GM12878 (cell line): Measurements from ENCODE around the gene COTL1. TPM values are rescaled to one million over a fixed set of nuclear protein-coding genes. Genes with fewer than 3 reads are reported as not detected.

Experiments
- ATAC-seq: fragments of 200-7000 bp; cut with Tn5 transposase; 3 replicates; pipeline ENCODE4 v1.9.1; 2020; ENCODE audit warnings: mild to moderate bottlenecking, moderate library complexity
- BruUV-seq: library from RNA; stranded (reverse); fragments of 400-500 nt; replicated peaks from 2 replicates; lab custom pipeline; 2021; lab: Mats Ljungman, UMichigan
- CTCF ChIA-PET: fragments of 300-600 bp; sonication (Branson Sonifier 250); formaldehyde crosslinking; extraction: SDS; loops from one replicate; lab custom pipeline; 2021; ENCODE audit warnings: inconsistent platforms; lab: Yijun Ruan, JAX
- POLR2A ChIA-PET: fragments of 350-600 bp; formaldehyde crosslinking; extraction: SDS; loops from one replicate; lab custom pipeline; 2021; ENCODE audit warnings: inconsistent platforms; lab: Charles Lee
- RAD21 ChIA-PET: fragments of 300-600 bp; sonication (Branson Sonifier 250); formaldehyde crosslinking; loops from one replicate; lab custom pipeline; 2023; ENCODE audit warnings: antibody characterized with exemption; ENCODE audit not compliant: unreplicated experiment; lab: Charles Lee
- SMC1A ChIA-PET: fragments of 300-600 bp; sonication (Branson Sonifier 250); formaldehyde crosslinking; loops from one replicate; lab custom pipeline; 2023; ENCODE audit not compliant: unreplicated experiment, uncharacterized antibody; lab: Charles Lee
- DNase-seq: peaks from one replicate; pipeline ENCODE4 v3.0.0-alpha.2; 2011; ENCODE audit warnings: low read depth, low spot score
- FAIRE-seq: peaks from 3 replicates; lab custom pipeline; 2011; peaks lifted over from hg19 to GRCh38; lab: Jason Lieb, UNC
- H2AFZ ChIP-seq: 2 replicates; pipeline ENCODE4 v1.6.0; 2011; ENCODE audit warnings: low read depth, low read length, control low read depth; ENCODE audit not compliant: control insufficient read depth
- H3K27ac ChIP-seq: 2 replicates; pipeline ENCODE4 v1.5.1; 2011; ENCODE audit warnings: control low read depth; ENCODE audit not compliant: control insufficient read depth, insufficient read depth
- H3K27me3 ChIP-seq, 2 experiments: replicated peaks in 1 of 2; 2 replicates each; pipeline versions ENCODE4 v1.6.0 to v1.6.1; 2011; ENCODE audit warnings: low read length in 1 of 2; ENCODE audit not compliant: control insufficient read depth in 2 of 2, insufficient read depth in 2 of 2
- H3K36me3 ChIP-seq, 2 experiments: 2 replicates each; pipeline ENCODE4 v1.5.1; 2011; ENCODE audit warnings: low read length in 1 of 2; ENCODE audit not compliant: control insufficient read depth in 2 of 2, insufficient read depth in 2 of 2
- H3K4me1 ChIP-seq: 2 replicates; pipeline ENCODE4 v1.6.1; 2011; ENCODE audit warnings: mild to moderate bottlenecking, low read length, moderate library complexity, mixed read lengths; ENCODE audit not compliant: control insufficient read depth, insufficient read depth
- H3K4me2 ChIP-seq: 2 replicates; pipeline ENCODE4 v1.6.0; 2011; ENCODE audit warnings: control low read depth; ENCODE audit not compliant: control insufficient read depth, insufficient read depth
- H3K4me3 ChIP-seq: fragments of 200-600 bp; sonication (generic); 2 replicates; pipeline ENCODE4 v1.5.1; 2016
- H3K79me2 ChIP-seq: 2 replicates; pipeline ENCODE4 v1.6.0; 2011; ENCODE audit warnings: low read length; ENCODE audit not compliant: control insufficient read depth, insufficient read depth
- H3K9ac ChIP-seq: 2 replicates; pipeline ENCODE4 v1.8.0; 2011; ENCODE audit warnings: low read length, control low read depth, mixed read lengths; ENCODE audit not compliant: control insufficient read depth, insufficient read depth
- H3K9me3 ChIP-seq: replicated peaks from 3 replicates; pipeline ENCODE4 v1.5.1; 2011; ENCODE audit warnings: mild to moderate bottlenecking, low read length; ENCODE audit not compliant: control insufficient read depth, insufficient read depth
- H4K20me1 ChIP-seq: 2 replicates; pipeline ENCODE4 v1.6.0; 2011; ENCODE audit not compliant: control insufficient read depth, insufficient read depth
- CHD2 ChIP-seq: IDR thresholded peaks from 2 replicates; pipeline ENCODE4 v1.6.1; 2011; ENCODE audit warnings: low read depth, low read length, improper control_type of control experiment, borderline replicate concordance
- EED ChIP-seq: sonication (generic); IDR thresholded peaks from 2 replicates; pipeline ENCODE4 v1.6.1; 2016; ENCODE audit warnings: antibody characterized with exemption, low read depth
- KLF5 ChIP-seq: fragments of 450-650 bp; IDR thresholded peaks from 2 replicates; pipeline ENCODE4 v1.6.1; 2014; ENCODE audit warnings: mild to moderate bottlenecking; ENCODE audit not compliant: partially characterized antibody
- MXI1 ChIP-seq: fragments of 150-350 bp; IDR thresholded peaks from 2 replicates; pipeline ENCODE4 v1.6.1; 2011; ENCODE audit warnings: low read depth, mild to moderate bottlenecking, inconsistent platforms, low read length, improper control_type of control experiment
- NBN ChIP-seq: fragments of 450-650 bp; IDR thresholded peaks from 2 replicates; pipeline ENCODE4 v1.6.1; 2016
- NR2F1 ChIP-seq: fragments of 450-650 bp; conservative IDR thresholded peaks from 2 replicates; pipeline ENCODE4 v1.6.1; 2017; ENCODE audit warnings: mild to moderate bottlenecking
- PRDM15 ChIP-seq: fragments of 450-650 bp; formaldehyde crosslinking; IDR thresholded peaks from 2 replicates; pipeline ENCODE4 v1.4.0; 2020; ENCODE audit warnings: mild to moderate bottlenecking, moderate library complexity
- RB1 ChIP-seq: fragments of 450-650 bp; formaldehyde crosslinking; IDR thresholded peaks from 2 replicates; pipeline ENCODE4 v1.6.1; 2017; ENCODE audit warnings: mild to moderate bottlenecking, borderline replicate concordance
- SMAD1 ChIP-seq: fragments of 450-650 bp; IDR thresholded peaks from 2 replicates; pipeline ENCODE4 v1.6.1; 2018; ENCODE audit warnings: mild to moderate bottlenecking, low read depth; ENCODE audit not compliant: partially characterized antibody
- SMC3 ChIP-seq: IDR thresholded peaks from 2 replicates; pipeline ENCODE4 v1.6.1; 2011; ENCODE audit warnings: low read length, improper control_type of control experiment, borderline replicate concordance
- STAT1 ChIP-seq: fragments of 450-650 bp; conservative IDR thresholded peaks from 2 replicates; pipeline ENCODE4 v1.6.1; 2014; ENCODE audit warnings: antibody characterized with exemption, mild to moderate bottlenecking
- ZBTB11 ChIP-seq: fragments of 450-650 bp; formaldehyde crosslinking; IDR thresholded peaks from 2 replicates; pipeline ENCODE4 v1.5.0; 2022; ENCODE audit warnings: mild to moderate bottlenecking, missing genetic modification characterization
- ZNF24 ChIP-seq: fragments of 450-650 bp; IDR thresholded peaks from 2 replicates; pipeline ENCODE4 v1.6.1; 2017; ENCODE audit warnings: antibody characterized with exemption, mild to moderate bottlenecking
- WGBS: methylation state at CpG from one replicate; pipeline ENCODE4 v1.1.6; 2016; ENCODE audit warnings: low lambda C conversion rate; ENCODE audit not compliant: insufficient replicate concordance, insufficient coverage; ENCODE audit errors: missing lambda C conversion rate; 5-methylcytosine and 5-hydroxymethylcytosine counted together
- in situ Hi-C: fragments of 300-500 bp; cut with MboI; formaldehyde crosslinking; loops from 9 replicates; pipeline ENCODE4 v1.14.3; 2018; ENCODE audit warnings: mixed read lengths
- intact Hi-C: fragments of 100-400 bp; cut with micrococcal nuclease; formaldehyde crosslinking; loops from one replicate; pipeline ENCODE4 v1.14.2; 2022; ENCODE audit not compliant: unreplicated experiment
- polyA plus RNA-seq, 11 experiments: library from polyadenylated mRNA; depleted of rRNA in 4 of 11; unstranded in 6 of 11; stranded (reverse) in 5 of 11; fragments of >200 nt; fragmentation: Nextera tagmentation in 4 of 11; fragmentation: Illumina TruSeq in 1 of 11; extraction: Ambion mirVana in 4 of 11; extraction: Trizol in 1 of 11; gene quantifications; 1 replicate in 1 of 11; 2 replicates in 10 of 11; pipeline versions ENCODE4 v1.2.1 to v1.2.3, GENCODE V29; 2011 to 2016; ENCODE audit warnings: inconsistent platforms in 2 of 11, missing spikeins in 2 of 11, low read depth in 1 of 11
- total RNA-seq, 4 experiments: library from RNA; depleted of rRNA in 3 of 4; stranded (reverse); fragments of >200 nt in 3 of 4; fragmentation: Illumina TruSeq in 1 of 4; extraction: Trizol in 1 of 4; gene quantifications; 2 replicates each; pipeline versions ENCODE4 v1.2.1 to v1.2.3, GENCODE V29; 2013 to 2021
- TF ChIP-seq, protein P1 (sequence below): fragments of 450-650 bp; formaldehyde crosslinking; IDR thresholded peaks from 2 replicates; pipeline ENCODE4 v1.4.0; 2022; ENCODE audit warnings: mild to moderate bottlenecking, moderate library complexity

The COTL1 gene
- total and polyA plus RNA-seq, 10 of the 15 experiments (the other 5 are each of a cell fraction or from before 2014, with no cell fraction given), result 140 to 894 (median 330) TPM

DNA sequence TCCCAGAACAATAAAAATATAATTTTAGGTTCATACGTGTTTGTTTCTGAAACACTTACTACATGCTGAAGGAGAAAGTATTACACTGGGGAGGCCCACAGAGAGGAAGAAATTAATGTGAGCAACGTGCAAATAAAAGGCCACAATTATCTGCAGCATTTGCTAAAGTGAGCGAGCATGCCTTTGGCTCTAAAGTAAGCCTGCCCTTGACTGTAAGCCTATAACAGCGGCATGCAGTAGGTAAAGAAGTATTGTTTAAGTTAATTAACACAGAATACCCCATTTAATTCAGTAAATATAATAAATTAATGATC, 13.2 kb upstream of the COTL1 start:
- no peak for DNase-seq
- CTCF ChIA-PET, result interaction anchor here (0.8 to 1.7 kb wide), 5 partner anchors 8 to 125 kb away, joined by 3 to 8 read pairs (median 4); no protein-coding TSS in a partner anchor
- H3K4me1 ChIP-seq, result peaks cover 29% of the 10 kb centered on the region
- intact Hi-C loops (no loop called here), in situ Hi-C loops (loop anchor here (25.0 kb wide), 1 partner anchor 331 kb away; no protein-coding TSS in a partner anchor)
- H3K9me3 ChIP-seq, result no peaks in the 10 kb centered on the region
- no peaks in the 10 kb centered on the region for H3K27me3 ChIP-seq
- RAD21 ChIA-PET, result interaction anchor here (1.0 to 1.5 kb wide), 2 partner anchors 33 to 95 kb away, joined by 4 to 5 read pairs; no protein-coding TSS in a partner anchor
- 26% methylated on average over 4 of the region's 4 CpGs for whole genome bisulfite sequencing
- SMC1A ChIA-PET, result interaction anchor here (1.0 to 3.9 kb wide), 2 partner anchors 8 to 95 kb away, joined by 8 to 21 read pairs; no protein-coding TSS in a partner anchor
- no peak for FAIRE-seq
- no peak overlapping the region for H3K4me3 ChIP-seq
- H2AFZ ChIP-seq, result no peak overlapping the region
- POLR2A ChIA-PET, result interaction anchor here (0.6 kb wide), 1 partner anchor 11 kb away, joined by 3 read pairs; no protein-coding TSS in a partner anchor
- no peaks in the 10 kb centered on the region for H3K36me3 ChIP-seq
- no TSS peak for BruUV-seq
- no peaks in the 10 kb centered on the region for H4K20me1 ChIP-seq
- H3K79me2 ChIP-seq, result no peaks in the 10 kb centered on the region
- H3K9ac ChIP-seq, result no peak overlapping the region
- ATAC-seq, result peak; percentile 48
- no peak for TF ChIP-seq NR2F1
- no peak for TF ChIP-seq KLF5
- TF ChIP-seq SMC3, result no peak
- TF ChIP-seq STAT1, result no peak
- no peak for TF ChIP-seq CHD2
- TF ChIP-seq ZNF24, result no peak
- no peak for TF ChIP-seq ZBTB11 (CRISPR knock-in tag)
- TF ChIP-seq MXI1, result no peak
- TF ChIP-seq, protein P1, sequence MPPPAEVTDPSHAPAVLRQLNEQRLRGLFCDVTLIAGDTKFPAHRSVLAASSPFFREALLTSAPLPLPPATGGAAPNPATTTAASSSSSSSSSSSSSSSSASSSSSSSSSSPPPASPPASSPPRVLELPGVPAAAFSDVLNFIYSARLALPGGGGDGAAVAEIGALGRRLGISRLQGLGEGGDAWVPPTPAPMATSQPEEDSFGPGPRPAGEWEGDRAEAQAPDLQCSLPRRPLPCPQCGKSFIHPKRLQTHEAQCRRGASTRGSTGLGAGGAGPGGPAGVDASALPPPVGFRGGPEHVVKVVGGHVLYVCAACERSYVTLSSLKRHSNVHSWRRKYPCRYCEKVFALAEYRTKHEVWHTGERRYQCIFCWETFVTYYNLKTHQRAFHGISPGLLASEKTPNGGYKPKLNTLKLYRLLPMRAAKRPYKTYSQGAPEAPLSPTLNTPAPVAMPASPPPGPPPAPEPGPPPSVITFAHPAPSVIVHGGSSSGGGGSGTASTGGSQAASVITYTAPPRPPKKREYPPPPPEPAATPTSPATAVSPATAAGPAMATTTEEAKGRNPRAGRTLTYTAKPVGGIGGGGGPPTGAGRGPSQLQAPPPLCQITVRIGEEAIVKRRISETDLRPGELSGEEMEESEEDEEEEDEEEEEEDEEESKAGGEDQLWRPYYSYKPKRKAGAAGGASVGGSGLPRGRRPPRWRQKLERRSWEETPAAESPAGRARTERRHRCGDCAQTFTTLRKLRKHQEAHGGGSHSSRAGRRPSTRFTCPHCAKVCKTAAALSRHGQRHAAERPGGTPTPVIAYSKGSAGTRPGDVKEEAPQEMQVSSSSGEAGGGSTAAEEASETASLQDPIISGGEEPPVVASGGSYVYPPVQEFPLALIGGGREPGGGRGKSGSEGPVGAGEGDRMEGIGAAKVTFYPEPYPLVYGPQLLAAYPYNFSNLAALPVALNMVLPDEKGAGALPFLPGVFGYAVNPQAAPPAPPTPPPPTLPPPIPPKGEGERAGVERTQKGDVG (CRISPR knock-in tag), result no peak
- TF ChIP-seq EED, result no peak
- TF ChIP-seq RB1, result no peak
- no peak for TF ChIP-seq PRDM15
- TF ChIP-seq NBN, result no peak
- TF ChIP-seq SMAD1, result no peak
- peak overlapping the region; percentile 58; the same call in 1 of the 2 replicates for H3K27ac ChIP-seq
- H3K4me2 ChIP-seq, result no peak overlapping the region; the same call in 1 of the 2 replicates
